Measurements from ENCODE around the gene KRTAP19-6. TPM values are rescaled to one million over a fixed set of nuclear protein-coding genes. Genes with fewer than 3 reads are reported as not detected.
"Not testable (repeated sequence)": the region's sequence is repeated elsewhere in the genome, so short reads cannot be mapped to it uniquely, and the experiment has no call there.

Gene KRTAP19-6
- not detected for polyA plus RNA-seq (ENCODE audit: insufficient read length)

GRCh38 chr21:30541764-30542163 is at the start of gene KRTAP19-6:
Gene KRTAP19-6 (minus strand): TSS chr21:30541864. CDS start chr21:30541833, 31 bp downstream.
- no peak for DNase-seq (ENCODE audit: low read depth)

- no peak for DNase-seq (ENCODE audit: low read depth)
Measured at GRCh38 chr21:30590297-30590696, 48.6 kb upstream of the KRTAP19-6 start, which contains the start of gene KRTAP22-2. Gene KRTAP22-2 (minus strand): TSS chr21:30590397.

- no peak for DNase-seq (ENCODE audit: low read depth)
Measured at GRCh38 chr21:30582870-30583269, 41.2 kb upstream of the KRTAP19-6 start.

GRCh38 chr21:30580132-30580531 is 38.5 kb upstream of the KRTAP19-6 start:
- DNase-seq (ENCODE audit: low read depth): no peak

GRCh38 chr21:30579346-30579745 is 37.7 kb upstream of the KRTAP19-6 start:
- peak; percentile 26 for DNase-seq (ENCODE audit: low read depth)

- no peak for DNase-seq (ENCODE audit: low read depth)
Measured at GRCh38 chr21:30577766-30578165, 36.1 kb upstream of the KRTAP19-6 start.

- no peak for DNase-seq (ENCODE audit: low read depth)
Measured at GRCh38 chr21:30567617-30568016, 26.0 kb upstream of the KRTAP19-6 start.

GRCh38 chr21:30563630-30564029 is 22.0 kb upstream of the KRTAP19-6 start:
- DNase-seq (ENCODE audit: low read depth): no peak

GRCh38 chr21:30563072-30563471 is 21.4 kb upstream of the KRTAP19-6 start:
- DNase-seq (ENCODE audit: low read depth): no peak

- DNase-seq (ENCODE audit: low read depth): no peak
Measured at GRCh38 chr21:30561957-30562356, 20.3 kb upstream of the KRTAP19-6 start.

GRCh38 chr21:30561264-30561895 is 19.7 kb upstream of the KRTAP19-6 start, which contains the start of gene KRTAP19-7:
Gene KRTAP19-7 (minus strand): TSS chr21:30561314. CDS start chr21:30561289, 25 bp downstream.
- DNase-seq (ENCODE audit: low read depth): no peak

- DNase-seq (ENCODE audit: low read depth): no peak
Measured at GRCh38 chr21:30555095-30555494, 13.4 kb upstream of the KRTAP19-6 start.

- no peak for DNase-seq (ENCODE audit: low read depth)
Measured at GRCh38 chr21:30552782-30553181, 11.1 kb upstream of the KRTAP19-6 start.

- no peak for DNase-seq (ENCODE audit: low read depth)
Measured at GRCh38 chr21:30518876-30519275, 22.8 kb downstream of the KRTAP19-6 start.

GRCh38 chr21:30515681-30516080 is 26.0 kb downstream of the KRTAP19-6 start:
- no peak for DNase-seq (ENCODE audit: low read depth)

GRCh38 chr21:30505621-30506205 is 36.0 kb downstream of the KRTAP19-6 start:
- not testable (repeated sequence) for DNase-seq (ENCODE audit: low read depth)

GRCh38 chr21:30502041-30502440 is 39.6 kb downstream of the KRTAP19-6 start, which contains the start of gene KRTAP19-5:
Gene KRTAP19-5 (minus strand): TSS chr21:30502141. CDS start chr21:30502090, 51 bp downstream.
- no peak for DNase-seq (ENCODE audit: low read depth)

GRCh38 chr21:30497065-30497464 is 44.6 kb downstream of the KRTAP19-6 start, which contains the start of gene KRTAP19-4:
Gene KRTAP19-4 (minus strand): TSS chr21:30497165. CDS start chr21:30497110, 55 bp downstream.
- DNase-seq (ENCODE audit: low read depth): no peak

GRCh38 chr21:30491963-30492428 is 49.7 kb downstream of the KRTAP19-6 start, which contains the start of gene KRTAP19-3:
Gene KRTAP19-3 (minus strand): TSS chr21:30492013. CDS start chr21:30491957, 56 bp downstream.
- no peak for DNase-seq (ENCODE audit: low read depth)
